RWPE1 (cell line): ENCODE results near the gene MACF1.

Source experiments
- CTCF ChIA-PET: fragments of 350-600 bp; sonication (Branson Sonifier 250); formaldehyde crosslinking; extraction: SDS; loops from one replicate; lab custom pipeline; 2021; lab: Yijun Ruan, JAX
- POLR2A ChIA-PET: fragments of 400-600 bp; formaldehyde crosslinking; extraction: SDS; loops from one replicate; lab custom pipeline; 2020; ENCODE audit warnings: antibody characterized with exemption; ENCODE audit not compliant: low non-redundant PET; lab: Yijun Ruan, JAX
- DNase-seq: peaks from one replicate; pipeline ENCODE4 v3.0.0; 2012; ENCODE audit warnings: low spot score
- H3K27ac ChIP-seq: fragments of 450-650 bp; 2 replicates; pipeline ENCODE4 v1.5.1; 2017
- CTCF ChIP-seq: fragments of 450-650 bp; conservative IDR thresholded peaks from 2 replicates; pipeline ENCODE4 v1.5.1; 2017; ENCODE audit warnings: low read depth, mild to moderate bottlenecking

MACF1 gene

GRCh38 chr1:39415553-39415952 lies 211.1 kb downstream of the MACF1 start:
- no peak for DNase-seq
- ChIA-PET POLR2A (no interaction called here), CTCF (interaction anchor here (0.6 kb wide), 1 partner anchor 13 kb away, joined by 3 read pairs; no protein-coding TSS in a partner anchor)
- no peak for TF ChIP-seq CTCF
- H3K27ac ChIP-seq, result no peak overlapping the region

- TF ChIP-seq CTCF, result no peak
- no peak overlapping the region for H3K27ac ChIP-seq
- no peak for DNase-seq
- ChIA-PET POLR2A (no interaction called here), CTCF (no interaction called here)
These were observed 212.1 kb downstream of the MACF1 start for GRCh38 chr1:39416609-39417008.

GRCh38 chr1:39418236-39418635 lies 213.7 kb downstream of the MACF1 start:
- CTCF ChIA-PET, result interaction anchor here (0.6 kb wide), 1 partner anchor 222 kb away, joined by 3 read pairs; no protein-coding TSS in a partner anchor
- no peak for TF ChIP-seq CTCF
- H3K27ac ChIP-seq, result no peak overlapping the region
- no peak for DNase-seq
- POLR2A ChIA-PET, result interaction anchor here (0.7 kb wide), 1 partner anchor 157 kb away, joined by 3 read pairs; no protein-coding TSS in a partner anchor

- DNase-seq, result no peak
- POLR2A ChIA-PET, result no interaction called here
- CTCF ChIA-PET, result interaction anchor here (0.6 to 0.7 kb wide), 3 partner anchors 118 to 501 kb away, joined by 3 read pairs; no protein-coding TSS in a partner anchor
- H3K27ac ChIP-seq, result no peak overlapping the region
- no peak for TF ChIP-seq CTCF
These were observed 216.0 kb downstream of the MACF1 start for GRCh38 chr1:39420493-39420892.

GRCh38 chr1:39422614-39423013 lies 218.1 kb downstream of the MACF1 start:
- ChIA-PET POLR2A (no interaction called here), CTCF (no interaction called here)
- no peak for TF ChIP-seq CTCF

GRCh38 chr1:39425151-39425550 lies 220.7 kb downstream of the MACF1 start:
- TF ChIP-seq CTCF, result no peak
- DNase-seq, result no peak
- ChIA-PET CTCF (interaction anchor here (0.6 to 1.2 kb wide), 4 partner anchors 14 to 46 kb away, joined by 3 read pairs; no protein-coding TSS in a partner anchor), POLR2A (no interaction called here)
- no peak overlapping the region for H3K27ac ChIP-seq

More at GRCh38 chr1:39422614-39423013, 218.1 kb downstream of the MACF1 start:
- no peak overlapping the region for H3K27ac ChIP-seq
- DNase-seq, result no peak
